Activated CD4-positive, alpha-beta T cell treated with anti-CD3 and anti-CD28 coated beads for 36 hours (primary cell): ENCODE results near the gene YBX2. TPM values are rescaled to one million over a fixed set of nuclear protein-coding genes. Genes with fewer than 3 reads are reported as not detected.

Source experiments
- ATAC-seq: fragments of 200-7000 bp; cut with Tn5 transposase; one replicate; pipeline ENCODE4 v1.10.0; 2021; ENCODE audit warnings: mild to moderate bottlenecking, moderate library complexity
- CTCF ChIA-PET: fragments of 350-600 bp; sonication (Branson Sonifier 250); formaldehyde crosslinking; loops from one replicate; lab custom pipeline; 2021; ENCODE audit warnings: antibody characterized with exemption; lab: Charles Lee
- POLR2A ChIA-PET: fragments of 350-600 bp; sonication (Branson Sonifier 250); formaldehyde crosslinking; loops from one replicate; lab custom pipeline; 2021; ENCODE audit warnings: antibody characterized with exemption, inconsistent platforms; lab: Charles Lee
- DNase-seq: peaks from one replicate; pipeline ENCODE4 v3.0.0-alpha.2; 2020
- H3K27ac Mint-ChIP-seq: one replicate; pipeline ENCODE4 v1.8.0; 2021; ENCODE audit warnings: mixed read lengths
- H3K27me3 Mint-ChIP-seq: one replicate; pipeline ENCODE4 v1.8.0; 2021; ENCODE audit warnings: mixed read lengths
- H3K36me3 Mint-ChIP-seq: one replicate; pipeline ENCODE4 v1.8.0; 2021; ENCODE audit warnings: low read depth, mixed read lengths
- H3K4me1 Mint-ChIP-seq: one replicate; pipeline ENCODE4 v1.8.0; 2021; ENCODE audit warnings: mixed read lengths
- H3K4me3 Mint-ChIP-seq: one replicate; pipeline ENCODE4 v1.8.0; 2021; ENCODE audit warnings: mild to moderate bottlenecking, moderate library complexity, mixed read lengths
- H3K9me3 Mint-ChIP-seq: one replicate; pipeline ENCODE4 v1.8.0; 2021; ENCODE audit warnings: low read depth, mixed read lengths
- intact Hi-C, 2 experiments: fragments of 100-400 bp; cut with DNase I in 1 of 2; cut with micrococcal nuclease in 1 of 2; formaldehyde crosslinking; loops; one replicate each; pipeline versions ENCODE4 v1.14.2 to v1.15.1; 2022 to 2024; cut with DNase I, micrococcal nuclease
- total RNA-seq, 2 experiments: library from RNA; stranded (reverse); gene quantifications; one replicate each; pipeline ENCODE4 v1.2.3, GENCODE V29; 2021

YBX2 gene
- total RNA-seq, 2 experiments from 2014 or later, result 0.34 to 0.67 TPM

DNA sequence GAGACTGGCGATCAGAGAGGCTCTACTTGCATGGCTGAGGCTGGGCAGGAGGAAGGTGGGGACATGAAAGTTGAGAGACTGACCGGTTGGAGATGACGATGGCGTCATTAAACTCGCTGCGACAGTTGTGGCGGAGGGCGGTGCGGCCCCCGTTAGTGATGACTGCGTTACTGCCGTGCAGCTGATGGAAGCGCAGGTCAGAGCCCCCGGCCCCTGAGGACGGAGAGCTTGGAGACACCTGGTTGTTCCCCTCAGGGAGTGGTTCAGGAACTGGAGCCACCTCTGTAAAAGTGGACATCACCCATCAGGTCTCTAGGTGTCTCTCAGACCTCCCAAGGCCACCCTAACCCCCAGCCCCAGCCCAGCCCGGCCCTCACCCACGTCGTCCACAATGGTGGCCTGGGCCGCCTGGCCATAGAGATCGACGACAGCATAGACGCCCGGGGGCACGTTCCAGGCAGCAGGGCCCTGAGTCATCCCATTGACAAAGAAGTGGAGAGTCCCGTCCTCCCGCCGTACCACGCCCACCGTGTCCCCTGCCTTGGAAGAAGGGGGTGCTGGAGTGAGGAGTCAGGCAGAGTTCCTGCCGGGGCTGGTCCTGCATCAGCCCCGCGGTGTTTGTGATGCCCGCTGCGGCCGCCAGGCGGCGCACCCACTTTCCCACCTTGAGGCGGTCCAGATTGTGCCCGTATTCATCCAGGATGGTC lies 29.4 kb upstream of the YBX2 start:
- H3K27me3 Mint-ChIP-seq, result no peaks in the 10 kb centered on the region
- peaks cover 18% of the 10 kb centered on the region for H3K4me1 Mint-ChIP-seq
- DNase-seq (peak; percentile 80), ATAC-seq (peak; percentile 66)
- no peaks in the 10 kb centered on the region for H3K9me3 Mint-ChIP-seq
- H3K27ac Mint-ChIP-seq, result no peak overlapping the region
- POLR2A ChIA-PET, result interaction anchor here (0.6 kb wide), 1 partner anchor 665 kb away, joined by 11 read pairs; no protein-coding TSS in a partner anchor
- no peak overlapping the region for H3K4me3 Mint-ChIP-seq
- intact Hi-C loops, result loop anchor here (1.0 kb wide), 1 partner anchor 21 kb away; no protein-coding TSS in a partner anchor
- peaks cover 34% of the 10 kb centered on the region for H3K36me3 Mint-ChIP-seq
- CTCF ChIA-PET, result interaction anchor here (0.6 to 1.3 kb wide), 12 partner anchors 8 to 278 kb away, joined by 3 to 5 read pairs (median 3); no protein-coding TSS in a partner anchor

DNA sequence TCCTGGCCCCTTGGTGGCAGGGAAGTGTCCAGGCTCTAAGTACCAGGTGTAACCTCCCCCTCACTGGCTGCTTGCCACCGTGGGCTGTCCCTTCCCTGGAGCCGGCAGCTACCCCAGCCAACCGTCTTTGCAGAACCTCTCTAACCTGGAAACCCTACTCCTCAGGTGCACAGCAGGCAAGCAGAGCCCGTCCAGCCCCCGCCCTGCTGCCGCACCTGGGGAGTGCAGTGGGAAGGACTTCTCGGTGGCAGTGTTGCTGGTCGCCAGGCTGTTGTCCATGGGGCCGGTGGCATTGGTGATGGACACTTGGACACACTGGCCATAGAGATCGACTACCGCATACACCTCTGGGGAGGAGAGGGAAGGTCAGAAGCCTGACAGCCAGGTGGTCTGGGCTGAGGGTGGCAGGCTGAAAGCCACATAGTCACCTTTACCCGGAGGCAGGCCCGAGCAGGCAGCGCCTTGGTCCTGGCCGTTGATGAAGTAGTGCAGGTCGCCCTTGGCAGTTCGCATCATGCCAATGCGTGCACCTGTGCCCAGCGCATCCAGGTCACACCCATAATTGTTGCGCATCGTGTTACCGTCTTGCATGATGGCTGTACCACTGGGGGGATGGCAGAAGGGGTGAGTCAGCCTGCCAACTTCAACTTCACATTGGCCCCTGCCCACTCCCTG lies 28.2 kb upstream of the YBX2 start:
- peaks cover 7% of the 10 kb centered on the region for H3K4me1 Mint-ChIP-seq
- ATAC-seq (no peak), DNase-seq (no peak)
- H3K9me3 Mint-ChIP-seq, result no peaks in the 10 kb centered on the region
- peaks cover 36% of the 10 kb centered on the region for H3K36me3 Mint-ChIP-seq
- POLR2A ChIA-PET, result no interaction called here
- CTCF ChIA-PET, result interaction anchor here (0.6 to 1.1 kb wide), 4 partner anchors 23 to 153 kb away, joined by 3 to 4 read pairs (median 3); no protein-coding TSS in a partner anchor
- intact Hi-C loops, result no loop called here
- H3K27me3 Mint-ChIP-seq, result no peaks in the 10 kb centered on the region
- no peak overlapping the region for H3K4me3 Mint-ChIP-seq
- H3K27ac Mint-ChIP-seq, result no peak overlapping the region

DNA sequence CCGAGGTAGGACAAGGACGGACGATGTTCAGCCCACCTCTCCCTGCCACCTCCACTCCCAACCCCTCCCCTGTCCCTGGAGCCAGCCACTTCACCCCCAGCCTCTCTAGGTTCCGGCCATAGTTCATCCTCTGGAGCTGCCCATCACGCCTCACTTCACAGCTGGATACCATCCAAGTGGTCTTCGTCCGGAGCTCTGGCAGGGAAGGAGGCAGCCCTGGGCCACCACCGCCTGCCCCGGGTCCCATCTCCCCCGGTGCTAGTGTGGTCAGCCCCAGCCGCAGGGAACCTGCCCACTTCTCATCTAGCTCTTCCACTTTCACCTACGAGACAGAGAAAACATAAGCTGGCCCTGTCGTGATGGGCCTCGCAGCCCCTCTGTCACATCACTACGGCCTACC lies 27.0 kb upstream of the YBX2 start:
- no peak overlapping the region for H3K4me3 Mint-ChIP-seq
- intact Hi-C loops, result no loop called here
- no peaks in the 10 kb centered on the region for H3K9me3 Mint-ChIP-seq
- no peak for DNase-seq
- ChIA-PET POLR2A (interaction anchor here (1.0 kb wide), 2 partner anchors 8 kb away, joined by 3 read pairs; no protein-coding TSS in a partner anchor), CTCF (interaction anchor here (0.8 to 2.0 kb wide), 2 partner anchors 15 to 25 kb away, joined by 3 to 7 read pairs; partner anchors contain the start of gene ACAP1)
- no peak for ATAC-seq
- peaks cover 38% of the 10 kb centered on the region for H3K36me3 Mint-ChIP-seq
- H3K4me1 Mint-ChIP-seq, result peaks cover 5% of the 10 kb centered on the region
- H3K27me3 Mint-ChIP-seq, result no peaks in the 10 kb centered on the region
- no peak overlapping the region for H3K27ac Mint-ChIP-seq

DNA sequence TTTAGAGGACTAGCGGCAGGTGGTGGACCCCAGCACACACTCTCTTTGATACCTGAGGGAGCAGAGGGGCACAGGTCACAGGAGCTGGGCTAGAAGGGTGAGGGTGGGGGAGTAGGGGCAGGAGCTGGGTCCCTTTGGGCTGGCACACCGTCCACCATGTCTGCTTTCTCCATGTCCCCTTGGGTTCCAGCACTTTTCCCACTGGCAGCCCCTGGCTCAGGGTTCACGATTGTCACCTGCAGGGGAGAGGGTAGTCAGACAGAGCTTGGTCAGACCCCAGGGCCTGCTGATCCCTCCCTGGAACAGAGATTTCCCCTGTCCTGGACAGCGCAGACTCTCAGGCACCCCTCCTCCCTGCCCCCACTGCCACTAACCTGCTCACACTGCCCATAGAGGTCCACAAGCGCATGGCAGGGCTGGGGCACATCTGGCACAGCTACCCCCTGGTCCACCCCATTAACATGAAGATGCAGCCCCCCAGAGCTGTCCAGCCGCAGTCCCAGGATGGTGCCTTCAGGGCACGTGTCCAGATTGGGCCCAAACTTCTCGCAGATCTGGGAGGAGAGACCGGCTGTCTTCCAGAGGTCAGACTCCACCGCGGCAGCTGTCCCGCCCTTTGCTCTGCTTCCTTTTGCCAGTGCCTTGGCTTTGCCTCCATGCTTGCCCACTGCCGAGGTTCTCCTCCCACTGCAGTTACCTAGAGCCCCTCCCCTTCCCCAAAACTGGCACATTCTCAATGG lies 23.9 kb upstream of the YBX2 start:
- no peak for DNase-seq
- intact Hi-C loops, result no loop called here
- Mint-ChIP-seq H3K27me3 (no peaks in the 10 kb centered on the region), H3K9me3 (no peaks in the 10 kb centered on the region), H3K4me3 (no peak overlapping the region), H3K4me1 (peaks cover 18% of the 10 kb centered on the region), H3K36me3 (peaks cover 38% of the 10 kb centered on the region), H3K27ac (no peak overlapping the region)
- ATAC-seq, result no peak
- ChIA-PET CTCF (interaction anchor here (0.9 kb wide), 1 partner anchor 118 kb away, joined by 3 read pairs; no protein-coding TSS in a partner anchor), POLR2A (no interaction called here)

DNA sequence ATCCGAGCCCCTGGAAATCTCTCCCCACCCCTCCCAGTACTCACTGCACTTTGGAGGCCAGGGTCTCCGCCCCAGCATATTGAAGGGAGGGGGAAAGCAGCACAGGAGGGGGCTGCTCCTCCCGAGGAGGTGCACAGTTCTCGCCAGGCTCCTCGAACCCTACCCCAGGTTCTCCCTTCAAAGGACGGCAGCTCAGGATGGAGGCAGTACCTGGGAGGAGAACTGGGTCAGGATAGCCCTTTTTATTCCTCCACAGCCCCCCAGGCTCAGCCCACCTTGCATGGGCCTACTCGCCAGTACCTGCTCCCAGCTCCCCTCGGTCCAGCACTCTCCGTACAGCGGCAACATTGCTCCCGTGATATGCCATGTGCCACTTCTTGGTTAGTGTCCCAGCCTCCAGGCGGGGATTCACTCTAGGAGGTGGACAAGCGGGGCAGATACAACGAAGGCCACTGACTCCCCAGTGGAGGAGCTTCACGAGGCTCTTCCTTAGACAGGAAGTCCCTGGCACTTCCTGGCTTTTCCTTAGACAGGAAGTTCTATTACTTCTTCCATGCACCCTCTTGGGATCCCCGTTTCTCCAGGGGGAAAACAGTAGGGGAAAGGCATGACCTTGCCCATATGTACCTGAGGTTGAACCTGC lies 22.8 kb upstream of the YBX2 start:
- ATAC-seq, result no peak
- H3K4me1 Mint-ChIP-seq, result peaks cover 28% of the 10 kb centered on the region
- no peak overlapping the region for H3K4me3 Mint-ChIP-seq
- no peak overlapping the region for H3K27ac Mint-ChIP-seq
- POLR2A ChIA-PET, result interaction anchor here (0.6 kb wide), 1 partner anchor 53 kb away, joined by 3 read pairs; no protein-coding TSS in a partner anchor
- H3K36me3 Mint-ChIP-seq, result peaks cover 38% of the 10 kb centered on the region
- intact Hi-C loops, result no loop called here
- DNase-seq, result no peak
- CTCF ChIA-PET, result interaction anchor here (0.9 kb wide), 1 partner anchor 119 kb away, joined by 3 read pairs; no protein-coding TSS in a partner anchor
- H3K9me3 Mint-ChIP-seq, result no peaks in the 10 kb centered on the region
- H3K27me3 Mint-ChIP-seq, result no peaks in the 10 kb centered on the region

DNA sequence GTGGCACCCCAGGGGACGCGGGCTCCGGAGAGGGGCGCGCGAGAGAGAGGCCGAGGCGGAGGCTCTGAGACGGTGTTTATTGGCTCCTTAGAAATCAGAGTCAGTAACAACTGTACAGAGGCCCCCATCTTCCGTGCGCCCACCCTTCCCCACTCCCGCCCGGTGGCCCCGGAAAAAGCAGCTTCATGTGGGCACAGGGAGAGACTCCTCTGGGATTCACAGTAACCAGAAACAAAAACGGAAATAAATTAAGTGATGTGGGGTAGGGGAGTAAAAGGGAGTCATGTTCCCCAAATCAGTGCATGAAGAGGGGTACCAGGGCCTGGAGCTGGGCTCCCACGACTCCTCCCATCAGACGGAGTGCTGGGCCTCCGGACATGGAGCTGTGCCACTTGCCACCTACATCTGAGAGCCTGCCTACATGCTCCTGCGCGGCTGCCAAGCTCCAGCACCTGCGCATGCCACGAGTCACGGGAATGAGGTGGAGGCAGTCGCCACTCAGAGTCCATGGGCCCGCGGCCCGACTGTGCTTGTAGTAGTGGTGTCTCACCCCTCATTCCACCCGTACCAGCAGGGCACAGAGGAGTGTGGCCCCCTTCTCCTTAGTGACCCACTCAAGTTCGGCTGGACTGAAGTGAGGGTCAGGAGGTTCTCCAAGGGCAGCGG lies 21.3 kb upstream of the YBX2 start:
- Mint-ChIP-seq H3K36me3 (peaks cover 37% of the 10 kb centered on the region), H3K9me3 (no peaks in the 10 kb centered on the region)
- intact Hi-C loops, result loop anchor here (1.0 to 2.0 kb wide), 5 partner anchors 13 to 120 kb away; partner anchors contain the start of genes NEURL4 (in 2 of the 2), TMEM102 (in 1 of the 2) and TMEM256 (in 1 of the 2)

DNA sequence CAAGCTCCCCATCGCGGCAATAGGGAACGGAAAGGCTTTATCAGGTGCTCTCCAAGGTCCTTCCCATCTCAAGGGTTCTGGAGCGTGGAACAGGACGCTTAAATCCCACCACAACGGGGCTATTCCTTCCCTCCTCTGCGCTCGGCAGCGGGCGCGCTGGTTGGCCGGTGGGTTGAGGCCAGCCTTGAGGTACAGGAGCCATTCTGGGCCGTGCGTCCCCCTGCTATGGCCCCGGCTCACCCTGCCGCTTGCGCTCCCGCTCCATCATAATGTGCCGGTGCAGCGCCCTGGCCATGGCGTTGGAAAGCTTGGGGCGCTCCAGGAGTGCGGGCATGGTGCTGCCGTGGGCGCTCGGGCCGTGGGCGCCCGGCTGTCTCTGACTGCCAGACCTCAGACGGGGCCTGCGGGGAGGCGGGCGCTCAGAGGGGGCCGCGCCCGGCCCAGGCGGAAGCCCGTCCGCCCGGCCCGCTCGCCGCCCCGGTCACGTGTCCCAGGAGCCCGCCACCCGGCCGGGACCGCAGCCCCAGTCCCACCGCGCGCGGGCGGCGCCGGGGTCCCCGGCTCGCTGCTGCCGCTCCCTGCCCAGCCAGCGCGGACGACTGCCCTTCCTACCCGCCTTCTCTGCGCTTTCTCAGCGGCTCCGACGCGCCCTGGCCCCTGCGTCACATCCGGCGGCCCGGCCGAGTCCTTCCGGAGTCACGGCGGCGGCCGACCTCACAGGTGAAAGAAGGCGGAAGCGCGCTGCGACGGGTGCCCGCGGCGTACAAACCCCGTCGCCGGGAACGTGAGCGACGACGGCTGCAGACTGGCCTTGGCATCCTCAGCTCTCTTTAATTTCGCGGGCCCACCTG lies 20.5 kb upstream of the YBX2 start, which contains the start of gene GPS2:
TSS of gene GPS2 (minus strand) at position 642 of the 851 bp plus-strand sequence. CDS start at position 334, 308 bp downstream.
- Mint-ChIP-seq H3K4me1 (peaks cover 48% of the 10 kb centered on the region), H3K36me3 (peaks cover 44% of the 10 kb centered on the region), H3K4me3 (peak within 1 kb of the TSS; percentile 77), H3K9me3 (no peaks in the 10 kb centered on the region), H3K27me3 (no peaks in the 10 kb centered on the region), H3K27ac (peak within 1 kb of the TSS; percentile 84)
- intact Hi-C loops, result loop anchor here (1.0 to 2.0 kb wide), 5 partner anchors 14 to 120 kb away; partner anchors contain the start of genes NEURL4 (in 2 of the 2), TMEM102 (in 1 of the 2) and TMEM256 (in 1 of the 2)
- DNase-seq, result peak; percentile 97
- ATAC-seq, result peak; percentile 82
- CTCF ChIA-PET, result interaction anchor here (0.6 to 2.1 kb wide), 10 partner anchors 9 to 287 kb away, joined by 3 to 7 read pairs (median 3); partner anchors contain the start of genes NEURL4 and TMEM95
- POLR2A ChIA-PET, result interaction anchor here (0.6 to 2.1 kb wide), 7 partner anchors 12 to 801 kb away, joined by 3 to 7 read pairs (median 4); partner anchors contain the start of genes ACAP1, MPDU1, PLSCR3 and POLR2A

More for the DNA sequence above, 21.3 kb upstream of the YBX2 start:
- no peak for ATAC-seq
- ChIA-PET POLR2A (interaction anchor here (1.4 kb wide), 1 partner anchor 169 kb away, joined by 3 read pairs; the partner anchor contains the start of gene POLR2A), CTCF (interaction anchor here (0.8 to 2.1 kb wide), 5 partner anchors 8 to 288 kb away, joined by 3 to 7 read pairs (median 3); partner anchors contain the start of gene NEURL4)
- DNase-seq, result no peak
- peak overlapping the region; percentile 82 for H3K27ac Mint-ChIP-seq
- H3K4me3 Mint-ChIP-seq, result peak overlapping the region; percentile 77
- no peaks in the 10 kb centered on the region for H3K27me3 Mint-ChIP-seq
- peaks cover 40% of the 10 kb centered on the region for H3K4me1 Mint-ChIP-seq

DNA sequence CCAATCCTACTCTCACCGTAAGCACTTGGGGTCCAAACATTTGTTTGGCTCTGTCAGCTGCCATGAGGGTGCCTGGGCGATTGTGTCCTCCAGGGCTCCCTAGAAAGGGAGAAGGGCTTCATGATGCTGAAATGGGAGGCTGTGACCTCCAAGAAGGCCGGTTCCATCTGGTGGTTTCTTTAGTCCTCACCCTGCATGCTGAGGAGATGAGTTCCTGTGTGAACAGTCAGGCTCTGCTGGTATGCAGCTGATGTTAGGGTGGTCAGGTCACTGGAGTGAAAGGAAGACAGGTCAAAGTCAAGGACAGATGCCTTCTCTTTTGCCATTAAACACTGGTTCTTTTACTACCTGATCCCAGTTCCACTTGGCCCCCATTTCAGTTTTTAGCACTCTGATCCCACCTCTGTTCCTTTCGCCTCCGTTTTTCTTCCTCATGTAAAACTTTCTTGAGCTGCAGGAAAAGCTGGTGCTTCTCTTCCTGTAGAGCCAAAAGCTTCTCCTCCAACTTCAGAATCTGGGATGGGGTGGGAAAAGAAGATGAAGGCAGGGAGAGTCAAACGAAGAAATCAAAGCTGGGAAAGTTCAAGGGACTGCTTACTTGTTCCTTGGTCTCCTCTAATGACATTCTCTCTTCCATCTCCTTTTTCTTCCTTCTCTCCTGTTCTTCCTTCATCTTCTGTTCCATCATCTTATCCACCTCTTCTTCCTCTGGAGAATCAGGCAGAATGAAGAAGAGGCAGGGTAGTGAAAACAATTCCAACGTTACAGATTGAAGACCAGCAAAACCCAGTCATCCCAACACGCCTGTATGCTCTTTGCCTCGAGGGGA lies 19.7 kb upstream of the YBX2 start:
- CTCF ChIA-PET, result interaction anchor here (0.6 to 2.1 kb wide), 8 partner anchors 11 to 268 kb away, joined by 3 to 7 read pairs (median 4); partner anchors contain the start of gene TMEM95
- DNase-seq (no peak), ATAC-seq (no peak)
- Mint-ChIP-seq H3K36me3 (peaks cover 53% of the 10 kb centered on the region), H3K9me3 (no peaks in the 10 kb centered on the region), H3K27ac (peak overlapping the region; percentile 84), H3K4me1 (peaks cover 56% of the 10 kb centered on the region), H3K27me3 (no peaks in the 10 kb centered on the region), H3K4me3 (peak overlapping the region; percentile 77)
- POLR2A ChIA-PET, result interaction anchor here (0.6 to 2.1 kb wide), 12 partner anchors 7 to 270 kb away, joined by 3 to 11 read pairs (median 4); partner anchors contain the start of genes ACAP1, MPDU1, NEURL4 and PLSCR3
- intact Hi-C loops, result loop anchor here (2.0 kb wide), 2 partner anchors 15 to 37 kb away; partner anchors contain the start of gene NEURL4 (in 1 of the 2)
